ENCODE results near the gene NEB.
"Not testable (repeated sequence)": the region's sequence is repeated elsewhere in the genome, so short reads cannot be mapped to it uniquely, and the experiment has no call there.

The NEB gene

GRCh38 chr2:151760139-151760650, 25.9 kb upstream of the NEB start:
- in situ Hi-C loops (cut with MboI; ENCODE audit: low sequenced_read_pairs): no loop called here

- in situ Hi-C loops (cut with MboI; ENCODE audit: low sequenced_read_pairs): no loop called here
Observed at GRCh38 chr2:151758744-151759143, 24.5 kb upstream of the NEB start.

GRCh38 chr2:151757861-151758260, 23.6 kb upstream of the NEB start:
- in situ Hi-C loops (cut with MboI; ENCODE audit: low sequenced_read_pairs): no loop called here

GRCh38 chr2:151756820-151757219, 22.5 kb upstream of the NEB start:
- in situ Hi-C loops (cut with MboI; ENCODE audit: low sequenced_read_pairs): no loop called here

GRCh38 chr2:151754253-151754897, 20.1 kb upstream of the NEB start:
- in situ Hi-C loops (cut with MboI; ENCODE audit: low sequenced_read_pairs): no loop called here

GRCh38 chr2:151753540-151753939, 19.3 kb upstream of the NEB start:
- in situ Hi-C loops (cut with MboI; ENCODE audit: low sequenced_read_pairs): no loop called here

- in situ Hi-C loops (cut with MboI; ENCODE audit: low sequenced_read_pairs): not testable (repeated sequence)
Observed at GRCh38 chr2:151745261-151745660, 11.0 kb upstream of the NEB start.

GRCh38 chr2:151730262-151730975, 3.9 kb downstream of the NEB start:
- in situ Hi-C loops (cut with MboI; ENCODE audit: low sequenced_read_pairs): no loop called here

- in situ Hi-C loops (cut with MboI; ENCODE audit: low sequenced_read_pairs): no loop called here
Observed at GRCh38 chr2:151729837-151730236, 4.4 kb downstream of the NEB start.

- in situ Hi-C loops (cut with MboI; ENCODE audit: low sequenced_read_pairs): no loop called here
Observed at GRCh38 chr2:151729415-151729811, 4.9 kb downstream of the NEB start.

- in situ Hi-C loops (cut with MboI; ENCODE audit: low sequenced_read_pairs): no loop called here
Observed at GRCh38 chr2:151728804-151729414, 5.4 kb downstream of the NEB start.

GRCh38 chr2:151727593-151728552, 6.4 kb downstream of the NEB start:
- in situ Hi-C loops (cut with MboI; ENCODE audit: low sequenced_read_pairs): no loop called here

GRCh38 chr2:151721161-151721560, 13.1 kb downstream of the NEB start:
- in situ Hi-C loops (cut with MboI; ENCODE audit: low sequenced_read_pairs): no loop called here

- in situ Hi-C loops (cut with MboI; ENCODE audit: low sequenced_read_pairs): no loop called here
Observed at GRCh38 chr2:151720521-151720920, 13.8 kb downstream of the NEB start.

GRCh38 chr2:151718796-151719195, 15.5 kb downstream of the NEB start:
- in situ Hi-C loops (cut with MboI; ENCODE audit: low sequenced_read_pairs): no loop called here

- in situ Hi-C loops (cut with MboI; ENCODE audit: low sequenced_read_pairs): no loop called here
Observed at GRCh38 chr2:151718247-151718646, 16.0 kb downstream of the NEB start.

GRCh38 chr2:151716721-151717120, 17.6 kb downstream of the NEB start:
- in situ Hi-C loops (cut with MboI; ENCODE audit: low sequenced_read_pairs): no loop called here

- in situ Hi-C loops (cut with MboI; ENCODE audit: low sequenced_read_pairs): no loop called here
Observed at GRCh38 chr2:151713291-151713903, 20.9 kb downstream of the NEB start.

GRCh38 chr2:151711025-151711424, 23.3 kb downstream of the NEB start:
- in situ Hi-C loops (cut with MboI; ENCODE audit: low sequenced_read_pairs): no loop called here

- in situ Hi-C loops (cut with MboI; ENCODE audit: low sequenced_read_pairs): no loop called here
Observed at GRCh38 chr2:151708788-151709187, 25.5 kb downstream of the NEB start.

All from hTERT RPE-1 (cell line).